ENCODE data around the gene ANAPC15.

The ANAPC15 gene

DNA sequence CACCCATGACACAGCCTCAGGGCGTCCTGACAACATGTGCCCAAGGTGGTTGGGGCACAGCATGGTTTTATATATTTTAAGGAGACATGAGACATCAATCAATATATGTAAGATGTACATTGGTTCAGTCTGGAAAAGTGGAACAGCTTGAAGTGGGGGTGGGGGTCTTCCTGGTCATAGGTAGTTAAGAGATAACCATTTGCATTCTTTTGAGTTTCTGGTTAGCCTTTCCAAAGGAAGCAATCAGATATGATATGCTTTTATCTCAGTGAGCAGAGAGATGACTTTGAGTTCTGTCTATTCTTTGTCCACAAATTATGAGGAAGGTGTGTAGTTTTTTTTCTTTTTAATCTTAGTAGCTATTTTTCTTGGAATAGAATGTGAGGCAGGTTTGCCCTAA is 10.1 kb upstream of the ANAPC15 start:
- no peak for DNase-seq (ENCODE audit: insufficient read length)
- no peak for FAIRE-seq
- TF ChIP-seq POLR2A (IDR thresholded peaks at IDR 0.05; ENCODE audit: low read depth, low read length): no peak
- no peak for TF ChIP-seq TAF1 (IDR thresholded peaks at IDR 0.05; ENCODE audit: borderline replicate concordance, low read depth, low read length)
- no peak for TF ChIP-seq POLR2AphosphoS5 (IDR thresholded peaks at IDR 0.05; ENCODE audit: low read depth, low read length)

DNA sequence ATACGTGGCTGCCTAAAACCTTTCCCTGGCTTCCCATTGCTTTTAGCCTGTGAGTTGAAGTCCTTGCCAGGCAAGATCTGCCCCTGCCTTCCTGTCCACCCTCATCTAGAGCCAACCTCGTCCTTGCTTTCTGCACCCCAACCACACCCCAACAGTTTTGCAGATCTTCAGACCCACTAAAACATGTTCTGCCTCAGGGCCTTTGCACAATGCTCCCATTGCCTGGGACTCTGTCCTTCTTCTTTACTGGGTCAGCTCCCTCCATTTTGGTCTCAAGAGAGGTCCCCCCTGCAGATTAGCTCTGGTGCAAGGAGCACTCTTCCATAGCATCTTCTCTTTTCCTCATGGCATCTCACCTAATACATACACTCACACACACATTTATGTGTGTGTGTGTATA is 8.4 kb upstream of the ANAPC15 start:
- TF ChIP-seq TAF1 (IDR thresholded peaks at IDR 0.05; ENCODE audit: borderline replicate concordance, low read depth, low read length): no peak
- TF ChIP-seq POLR2AphosphoS5 (IDR thresholded peaks at IDR 0.05; ENCODE audit: low read depth, low read length): no peak
- TF ChIP-seq POLR2A (IDR thresholded peaks at IDR 0.05; ENCODE audit: low read depth, low read length): no peak
- FAIRE-seq (no peak), DNase-seq (ENCODE audit: insufficient read length) (no peak)

- no peak for TF ChIP-seq POLR2AphosphoS5 (IDR thresholded peaks at IDR 0.05; ENCODE audit: low read depth, low read length)
- TF ChIP-seq POLR2A (IDR thresholded peaks at IDR 0.05; ENCODE audit: low read depth, low read length): no peak
- no peak for TF ChIP-seq TAF1 (IDR thresholded peaks at IDR 0.05; ENCODE audit: borderline replicate concordance, low read depth, low read length)
- DNase-seq (ENCODE audit: insufficient read length) (no peak), FAIRE-seq (no peak)
Observed at GRCh38 chr11:72119198-72119597, 6.7 kb upstream of the ANAPC15 start.

GRCh38 chr11:72116019-72116755 is 3.7 kb upstream of the ANAPC15 start:
- FAIRE-seq: no peak
- TF ChIP-seq POLR2A (IDR thresholded peaks at IDR 0.05; ENCODE audit: low read depth, low read length): no peak
- no peak for TF ChIP-seq POLR2AphosphoS5 (IDR thresholded peaks at IDR 0.05; ENCODE audit: low read depth, low read length)
- TF ChIP-seq TAF1 (IDR thresholded peaks at IDR 0.05; ENCODE audit: borderline replicate concordance, low read depth, low read length): no peak
- no peak for DNase-seq (ENCODE audit: insufficient read length)

GRCh38 chr11:72114570-72114969 is 2.1 kb upstream of the ANAPC15 start:
- FAIRE-seq: no peak
- no peak for DNase-seq (ENCODE audit: insufficient read length)
- TF ChIP-seq TAF1 (IDR thresholded peaks at IDR 0.05; ENCODE audit: borderline replicate concordance, low read depth, low read length) (no peak), POLR2A (IDR thresholded peaks at IDR 0.05; ENCODE audit: low read depth, low read length) (no peak), POLR2AphosphoS5 (IDR thresholded peaks at IDR 0.05; ENCODE audit: low read depth, low read length) (no peak)

DNA sequence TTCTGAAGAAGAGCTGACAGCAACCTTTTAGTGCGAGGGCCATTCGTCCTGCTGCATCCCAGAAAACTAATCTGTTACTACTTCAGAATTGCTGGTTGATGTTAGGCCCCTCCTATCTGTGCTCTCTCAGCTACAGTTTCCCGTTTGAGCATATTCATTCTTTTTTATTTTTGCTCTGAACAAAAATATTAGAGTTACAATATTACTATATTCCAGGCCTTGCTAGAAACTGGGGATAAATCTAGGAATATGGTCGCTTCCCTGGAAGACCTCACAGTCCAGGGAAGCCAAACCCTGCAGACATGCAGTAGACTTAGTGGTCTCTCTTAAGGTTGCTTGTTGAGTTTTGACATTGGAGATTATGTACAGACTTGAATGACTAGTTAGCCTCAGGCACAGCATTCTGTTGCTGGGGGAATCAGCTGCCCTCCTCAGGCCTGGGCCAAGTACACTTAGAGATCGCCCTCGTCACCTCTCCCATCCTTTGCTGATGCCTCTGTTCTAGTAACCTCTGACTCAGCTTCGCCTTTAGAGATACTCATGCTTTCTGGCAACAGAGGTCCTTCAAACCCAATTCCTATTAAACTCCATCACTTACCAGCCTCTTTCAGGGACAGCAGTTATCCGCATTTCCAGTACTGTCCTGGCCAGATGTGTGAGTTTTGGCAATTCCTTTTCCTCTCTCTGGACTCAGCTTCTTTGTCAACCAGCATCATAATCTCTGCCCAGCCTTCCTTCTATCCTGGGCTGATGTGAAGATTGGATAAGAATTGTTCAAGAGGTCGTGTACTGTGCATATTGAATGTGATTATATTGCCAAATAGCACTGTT is 698 bp upstream of the ANAPC15 start:
- DNase-seq (ENCODE audit: insufficient read length) (no peak), FAIRE-seq (no peak)
- TF ChIP-seq TAF1 (IDR thresholded peaks at IDR 0.05; ENCODE audit: borderline replicate concordance, low read depth, low read length): no peak
- no peak for TF ChIP-seq POLR2AphosphoS5 (IDR thresholded peaks at IDR 0.05; ENCODE audit: low read depth, low read length)
- TF ChIP-seq POLR2A (IDR thresholded peaks at IDR 0.05; ENCODE audit: low read depth, low read length): no peak

GRCh38 chr11:72111300-72112142 is 974 bp downstream of the ANAPC15 start:
- FAIRE-seq (no peak), DNase-seq (ENCODE audit: insufficient read length) (no peak)
- TF ChIP-seq POLR2A (IDR thresholded peaks at IDR 0.05; ENCODE audit: low read depth, low read length) (no peak), POLR2AphosphoS5 (IDR thresholded peaks at IDR 0.05; ENCODE audit: low read depth, low read length) (peak; percentile 2; the same call in 1 of the 2 replicates)

DNA sequence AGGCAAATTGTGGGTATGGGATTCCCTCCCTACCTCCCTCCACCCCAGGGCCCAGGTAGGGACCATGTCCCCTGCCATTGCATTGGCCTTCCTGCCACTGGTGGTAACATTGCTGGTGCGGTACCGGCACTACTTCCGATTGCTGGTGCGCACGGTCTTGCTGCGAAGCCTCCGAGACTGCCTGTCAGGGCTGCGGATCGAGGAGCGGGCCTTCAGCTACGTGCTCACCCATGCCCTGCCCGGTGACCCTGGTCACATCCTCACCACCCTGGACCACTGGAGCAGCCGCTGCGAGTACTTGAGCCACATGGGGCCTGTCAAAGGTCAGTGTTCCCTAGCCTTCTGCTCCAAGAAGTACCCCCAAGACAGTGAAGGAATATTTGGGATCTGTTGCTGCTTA is 6.6 kb downstream of the ANAPC15 start, which contains the start of gene TOMT:
Gene TOMT (plus strand): TSS at position 37 of the 400 bp plus-strand sequence. CDS start 28 bp downstream, at position 65.
- FAIRE-seq: no peak
- no peak for DNase-seq (ENCODE audit: insufficient read length)
- TF ChIP-seq POLR2A (IDR thresholded peaks at IDR 0.05; ENCODE audit: low read depth, low read length): no peak
- TF ChIP-seq TAF1 (IDR thresholded peaks at IDR 0.05; ENCODE audit: borderline replicate concordance, low read depth, low read length): no peak
- TF ChIP-seq POLR2AphosphoS5 (IDR thresholded peaks at IDR 0.05; ENCODE audit: low read depth, low read length): no peak

DNA sequence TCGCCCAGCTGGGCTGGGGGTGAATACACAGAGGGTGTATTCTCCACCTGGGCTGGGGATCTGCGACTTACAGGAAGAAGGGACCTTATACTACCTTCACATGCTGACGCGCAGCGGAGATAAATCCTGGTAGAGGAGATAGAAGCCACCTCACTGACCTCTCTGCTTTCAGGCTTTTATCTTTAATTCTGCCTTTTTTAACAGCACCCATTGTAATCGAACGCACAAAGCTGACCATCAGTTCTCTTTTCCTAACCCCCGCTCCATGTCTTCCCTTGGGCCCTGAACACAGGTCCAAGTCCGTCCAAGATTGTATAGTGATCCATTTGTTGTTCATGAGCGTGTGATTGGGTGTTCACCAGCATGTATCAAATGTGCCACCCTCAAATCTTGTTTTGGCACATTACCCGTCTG is 8.7 kb downstream of the ANAPC15 start:
- FAIRE-seq (peak; percentile 48), DNase-seq (ENCODE audit: insufficient read length) (no peak)
- TF ChIP-seq POLR2AphosphoS5 (IDR thresholded peaks at IDR 0.05; ENCODE audit: low read depth, low read length) (no peak), TAF1 (IDR thresholded peaks at IDR 0.05; ENCODE audit: borderline replicate concordance, low read depth, low read length) (no peak), POLR2A (IDR thresholded peaks at IDR 0.05; ENCODE audit: low read depth, low read length) (no peak)

DNA sequence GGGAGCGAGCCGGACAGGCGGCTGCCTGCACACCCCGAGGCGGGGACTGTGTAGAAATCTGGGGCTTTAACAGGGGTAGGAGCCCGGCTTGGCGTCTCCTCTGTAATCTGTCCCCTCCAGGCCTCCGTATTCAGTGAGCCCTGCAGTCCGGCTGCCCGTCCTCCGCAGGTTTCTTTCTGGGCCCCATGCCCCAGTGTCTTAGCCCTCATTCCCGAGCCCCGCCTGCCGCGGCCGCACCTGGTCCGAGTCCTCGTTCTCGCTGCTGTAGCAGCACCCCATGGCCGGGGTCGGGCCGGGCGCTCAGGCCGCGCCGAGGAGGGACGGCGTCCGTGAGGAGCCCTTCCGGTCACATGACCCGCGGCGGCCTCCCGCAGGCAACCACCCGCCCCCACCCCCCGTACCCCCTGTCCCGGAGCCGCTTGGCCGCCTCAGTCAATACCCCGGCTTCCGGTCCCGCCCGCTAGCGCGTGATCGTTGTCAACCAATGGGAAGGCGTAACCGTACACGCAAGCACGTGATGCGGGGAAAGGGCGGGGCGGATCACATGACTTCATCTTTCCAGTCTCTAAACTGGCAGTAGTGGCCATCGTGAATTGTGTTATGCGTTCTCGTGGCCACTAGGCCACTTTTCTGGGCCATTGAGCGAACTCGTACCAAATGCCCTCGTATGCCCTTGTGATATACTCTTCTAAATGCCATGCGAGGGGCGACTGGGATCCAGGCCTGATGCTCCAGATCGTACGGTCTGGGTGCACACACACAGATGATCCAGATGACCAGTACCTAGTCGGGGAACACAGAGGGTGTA is 9.3 kb downstream of the ANAPC15 start, which contains the start of gene LAMTOR1:
Gene LAMTOR1 (minus strand): TSS at position 352 of the 808 bp plus-strand sequence. CDS start 73 bp downstream, at position 279.
- peak; percentile 97 for TF ChIP-seq POLR2A (IDR thresholded peaks at IDR 0.05; ENCODE audit: low read depth, low read length)
- peak; percentile 87 for TF ChIP-seq TAF1 (IDR thresholded peaks at IDR 0.05; ENCODE audit: borderline replicate concordance, low read depth, low read length)
- TF ChIP-seq POLR2AphosphoS5 (IDR thresholded peaks at IDR 0.05; ENCODE audit: low read depth, low read length): peak; percentile 91
- DNase-seq (ENCODE audit: insufficient read length) (peak; percentile 94), FAIRE-seq (peak; percentile 100)

Data from GM12892 (cell line).